Gastrocnemius medialis (tissue), 4 donors: ENCODE results near the gene PPP1R37. TPM values are rescaled to one million over a fixed set of nuclear protein-coding genes. Genes with fewer than 3 reads are reported as not detected.

ENCODE experiments used
- ATAC-seq, 2 donors: fragments of 150-250 bp; one replicate each; pipeline ENCODE4 v1.9.1; 2016
- DNase-seq, 2 donors: peaks; one replicate each; pipeline ENCODE4 v3.0.0-alpha.2; 2019
- H3K27ac ChIP-seq, 4 donors: fragments of 200-600 bp; sonication (generic); 1 replicate in 1 of 4; 2 replicates in 3 of 4; pipeline ENCODE4 v1.5.1; 2016 to 2018; ENCODE audit warnings: mild to moderate bottlenecking in 2 of 4, moderate library complexity in 1 of 4
- H3K27me3 ChIP-seq, 3 donors: fragments of 200-600 bp; sonication (generic) in 2 of 3; 1 replicate in 1 of 3; 2 replicates in 2 of 3; pipeline versions ENCODE4 v1.5.1 to v1.6.0; 2016 to 2019; ENCODE audit warnings: mild to moderate bottlenecking in 1 of 3, moderate library complexity in 1 of 3
- H3K36me3 ChIP-seq, 2 donors: fragments of 200-600 bp; sonication (generic) in 1 of 2; one replicate each; pipeline ENCODE4 v1.5.1; 2017 to 2018
- H3K4me1 ChIP-seq, 2 donors: fragments of 200-600 bp; sonication (generic) in 1 of 2; one replicate each; pipeline ENCODE4 v1.5.1; 2016 to 2017; ENCODE audit warnings: mild to moderate bottlenecking in 2 of 2
- H3K4me3 ChIP-seq, 4 donors: fragments of 200-600 bp; sonication (generic) in 3 of 4; 1 replicate in 1 of 4; 2 replicates in 3 of 4; pipeline ENCODE4 v1.5.1; 2016 to 2019; ENCODE audit warnings: mild to moderate bottlenecking in 2 of 4
- H3K9me3 ChIP-seq, 3 donors: fragments of 200-600 bp; sonication (generic) in 2 of 3; 1 replicate in 1 of 3; 2 replicates in 2 of 3; pipeline ENCODE4 v1.5.1; 2016 to 2019
- POLR2A ChIP-seq, 2 donors: fragments of 450-650 bp; IDR thresholded peaks; one replicate each; pipeline ENCODE4 v1.6.1; 2017; ENCODE audit warnings: antibody characterized with exemption in 2 of 2, mild to moderate bottlenecking in 2 of 2, moderate library complexity in 2 of 2
- in situ Hi-C, 4 donors: fragments of 200-750 bp; cut with MboI; loops; one replicate each; pipeline versions ENCODE4 v1.15.0 to v1.8.0; 2017; ENCODE audit warnings: low sequenced_read_pairs in 4 of 4
- intact Hi-C: fragments of 100-400 bp; cut with DNase I; formaldehyde crosslinking; loops from one replicate; pipeline ENCODE4 v1.15.1; 2023; ENCODE audit warnings: low total_unique reads
- total RNA-seq, 4 donors: library from RNA; depleted of rRNA; stranded (reverse); fragments of >200 nt; gene quantifications; one replicate each; pipeline versions ENCODE4 v1.1.0 to v1.2.3, GENCODE V29; 2016
- TF ChIP-seq, protein P1 (sequence below), 5 experiments: fragments of 450-650 bp in 3 of 5; fragments of 200-600 bp in 2 of 5; sonication (generic) in 2 of 5; IDR thresholded peaks in 4 of 5; conservative IDR thresholded peaks in 1 of 5; 1 replicate in 4 of 5; 2 replicates in 1 of 5; pipeline ENCODE4 v1.5.1; 2016 to 2019; ENCODE audit warnings: antibody characterized with exemption in 5 of 5, mild to moderate bottlenecking in 3 of 5, moderate library complexity in 3 of 5

PPP1R37 gene
- total RNA-seq, 4 donors from 2014 or later: 30.5 to 51.1 (median 39.7) TPM

DNA sequence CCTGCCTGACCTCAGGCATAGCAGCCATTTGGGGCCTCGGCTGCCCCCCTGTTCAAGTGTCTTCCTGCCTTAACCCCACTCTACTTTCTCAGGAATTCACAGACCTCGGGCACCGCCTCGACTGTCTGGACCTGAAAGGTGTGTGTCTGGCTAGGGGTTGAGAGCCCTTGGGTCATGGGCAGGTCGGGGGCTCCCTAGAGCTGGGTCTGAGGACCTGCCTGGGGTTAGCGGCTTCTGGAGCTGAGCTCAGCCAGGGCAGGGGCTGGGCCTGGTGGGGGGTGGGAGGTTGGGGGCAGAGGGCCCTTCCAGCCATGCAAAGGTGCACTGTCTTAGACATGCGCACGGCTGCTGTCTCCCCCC is 47.1 kb downstream of the PPP1R37 start:
- DNase-seq: no peak
- Histone ChIP-seq H3K9me3 (no peaks in the 10 kb centered on the region), H3K4me3 (no peak overlapping the region), H3K27ac (no peak overlapping the region), H3K4me1 (no peaks in the 10 kb centered on the region), H3K36me3 (peaks cover 0 to 28% of the 10 kb centered on the region in 2 donors), H3K27me3 (no peaks in the 10 kb centered on the region)
- no peak for TF ChIP-seq POLR2A (IDR thresholded peaks at IDR 0.05)
- TF ChIP-seq, protein P1, sequence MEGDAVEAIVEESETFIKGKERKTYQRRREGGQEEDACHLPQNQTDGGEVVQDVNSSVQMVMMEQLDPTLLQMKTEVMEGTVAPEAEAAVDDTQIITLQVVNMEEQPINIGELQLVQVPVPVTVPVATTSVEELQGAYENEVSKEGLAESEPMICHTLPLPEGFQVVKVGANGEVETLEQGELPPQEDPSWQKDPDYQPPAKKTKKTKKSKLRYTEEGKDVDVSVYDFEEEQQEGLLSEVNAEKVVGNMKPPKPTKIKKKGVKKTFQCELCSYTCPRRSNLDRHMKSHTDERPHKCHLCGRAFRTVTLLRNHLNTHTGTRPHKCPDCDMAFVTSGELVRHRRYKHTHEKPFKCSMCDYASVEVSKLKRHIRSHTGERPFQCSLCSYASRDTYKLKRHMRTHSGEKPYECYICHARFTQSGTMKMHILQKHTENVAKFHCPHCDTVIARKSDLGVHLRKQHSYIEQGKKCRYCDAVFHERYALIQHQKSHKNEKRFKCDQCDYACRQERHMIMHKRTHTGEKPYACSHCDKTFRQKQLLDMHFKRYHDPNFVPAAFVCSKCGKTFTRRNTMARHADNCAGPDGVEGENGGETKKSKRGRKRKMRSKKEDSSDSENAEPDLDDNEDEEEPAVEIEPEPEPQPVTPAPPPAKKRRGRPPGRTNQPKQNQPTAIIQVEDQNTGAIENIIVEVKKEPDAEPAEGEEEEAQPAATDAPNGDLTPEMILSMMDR (IDR thresholded peaks at IDR 0.05 in 4 of 5, conservative IDR thresholded peaks at IDR 0.05 in 1 of 5): no peak
- no peak for ATAC-seq
- intact Hi-C loops: no loop called here
- in situ Hi-C loops: no loop called here

DNA sequence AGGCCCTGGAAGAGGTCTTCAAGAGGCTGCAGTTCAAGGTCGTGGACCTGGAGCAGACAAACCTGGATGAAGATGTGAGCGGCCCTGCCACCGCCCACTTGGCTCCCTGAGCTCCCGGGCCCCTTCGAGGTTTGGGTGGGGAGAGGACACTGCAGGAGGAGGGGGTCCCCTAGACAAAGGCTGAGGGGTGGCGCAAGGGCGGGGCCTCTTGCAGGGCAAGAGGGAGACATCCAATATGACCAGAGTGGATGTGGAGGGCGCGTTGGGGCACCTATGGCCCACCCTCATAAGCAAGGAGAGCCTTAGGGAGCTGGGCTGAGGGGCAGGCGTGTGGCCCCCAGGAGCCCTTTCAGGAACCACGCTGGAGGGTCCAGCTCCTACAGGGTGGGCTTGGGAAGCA is 47.6 kb downstream of the PPP1R37 start:
- intact Hi-C loops (no loop called here), in situ Hi-C loops (no loop called here)
- Histone ChIP-seq H3K27me3 (no peaks in the 10 kb centered on the region), H3K4me1 (no peaks in the 10 kb centered on the region), H3K9me3 (no peaks in the 10 kb centered on the region), H3K36me3 (peaks cover 0 to 33% of the 10 kb centered on the region in 2 donors), H3K27ac (no peak overlapping the region), H3K4me3 (no peak overlapping the region)
- TF ChIP-seq, protein P1 (IDR thresholded peaks at IDR 0.05 in 4 of 5, conservative IDR thresholded peaks at IDR 0.05 in 1 of 5): no peak
- no peak for TF ChIP-seq POLR2A (IDR thresholded peaks at IDR 0.05)
- DNase-seq: no peak
- no peak for ATAC-seq

DNA sequence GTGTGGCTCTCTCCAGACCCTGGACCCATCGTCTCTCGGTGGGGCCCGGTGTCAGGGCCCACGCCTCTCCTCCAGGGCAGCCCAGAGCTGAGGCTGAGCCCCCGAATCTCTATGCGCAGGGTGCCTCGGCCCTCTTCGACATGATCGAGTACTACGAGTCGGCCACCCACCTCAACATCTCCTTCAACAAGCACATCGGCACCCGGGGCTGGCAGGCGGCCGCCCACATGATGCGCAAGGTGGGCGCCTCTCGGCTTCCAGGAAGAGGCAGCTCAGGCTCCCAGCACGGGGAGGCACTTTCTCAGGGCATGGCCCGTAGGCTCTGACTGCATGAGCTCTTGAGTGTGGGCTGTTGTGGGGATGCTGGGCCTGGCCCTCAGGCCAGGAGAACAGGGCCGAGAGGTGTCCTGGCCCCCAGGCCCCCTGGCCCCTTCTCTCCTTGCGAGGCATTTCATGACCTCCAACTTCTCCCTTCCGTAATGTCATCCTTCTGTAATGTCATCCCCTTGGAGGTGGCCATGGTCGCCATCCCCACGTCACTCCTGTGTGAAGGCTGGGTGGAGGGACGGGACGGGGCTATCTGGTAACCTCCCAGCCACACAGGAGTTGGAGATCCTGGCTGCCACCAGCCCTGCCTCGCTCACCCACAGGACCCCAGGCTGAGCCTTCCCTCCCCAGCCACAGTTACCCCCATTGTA is 48.4 kb downstream of the PPP1R37 start:
- Histone ChIP-seq H3K9me3 (no peaks in the 10 kb centered on the region), H3K4me3 (no peak overlapping the region), H3K27ac (no peak overlapping the region), H3K27me3 (no peaks in the 10 kb centered on the region), H3K36me3 (peaks cover 0 to 39% of the 10 kb centered on the region in 2 donors), H3K4me1 (no peaks in the 10 kb centered on the region)
- ATAC-seq (no peak), DNase-seq (no peak)
- in situ Hi-C loops (no loop called here), intact Hi-C loops (no loop called here)
- no peak for TF ChIP-seq POLR2A (IDR thresholded peaks at IDR 0.05)
- TF ChIP-seq, protein P1 (IDR thresholded peaks at IDR 0.05 in 4 of 5, conservative IDR thresholded peaks at IDR 0.05 in 1 of 5): no peak

DNA sequence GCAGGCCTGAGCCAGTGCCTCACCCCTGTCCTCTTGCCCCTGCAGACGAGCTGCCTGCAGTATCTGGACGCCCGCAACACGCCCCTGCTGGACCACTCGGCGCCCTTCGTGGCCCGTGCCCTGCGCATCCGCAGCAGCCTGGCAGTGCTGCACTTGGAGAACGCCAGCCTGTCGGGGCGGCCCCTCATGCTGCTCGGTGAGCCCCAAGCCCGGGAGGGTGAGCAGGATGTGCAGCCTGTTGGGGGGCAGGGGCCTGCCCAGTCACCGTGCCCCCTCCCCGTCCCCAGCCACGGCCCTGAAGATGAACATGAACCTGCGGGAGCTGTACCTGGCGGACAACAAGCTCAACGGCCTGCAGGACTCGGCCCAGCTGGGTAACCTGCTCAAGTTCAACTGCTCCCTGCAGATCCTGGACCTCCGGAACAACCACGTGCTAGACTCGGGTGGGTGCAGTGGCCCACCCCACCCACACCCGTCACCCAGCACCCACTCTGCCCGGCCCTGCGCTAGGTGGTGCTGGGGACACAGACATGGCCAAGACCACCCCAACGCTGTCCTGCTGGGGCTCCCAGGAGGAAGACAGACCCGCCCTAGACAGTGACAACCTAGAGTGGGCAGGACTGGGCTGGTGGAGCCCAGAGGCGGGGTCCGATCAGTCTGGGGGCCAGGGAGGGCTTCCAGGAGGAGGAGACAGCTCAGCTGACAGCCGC is 49.2 kb downstream of the PPP1R37 start:
- Histone ChIP-seq H3K9me3 (no peaks in the 10 kb centered on the region), H3K27ac (no peak overlapping the region), H3K4me3 (no peak overlapping the region), H3K4me1 (no peaks in the 10 kb centered on the region), H3K36me3 (peaks cover 0 to 48% of the 10 kb centered on the region in 2 donors), H3K27me3 (no peaks in the 10 kb centered on the region)
- in situ Hi-C loops (no loop called here), intact Hi-C loops (no loop called here)
- TF ChIP-seq POLR2A (IDR thresholded peaks at IDR 0.05): no peak
- TF ChIP-seq, protein P1 (IDR thresholded peaks at IDR 0.05 in 4 of 5, conservative IDR thresholded peaks at IDR 0.05 in 1 of 5): no peak
- DNase-seq (no peak), ATAC-seq (no peak)
